ENCODE data around the gene PHKB. TPM values are rescaled to one million over a fixed set of nuclear protein-coding genes. Genes with fewer than 3 reads are reported as not detected.
A peak's percentile ranks its signal among the peaks of the same experiment; 100 is the strongest.
"Not testable (repeated sequence)": the region's sequence is repeated elsewhere in the genome, so short reads cannot be mapped to it uniquely, and the experiment has no call there.

PHKB gene
- total RNA-seq, 2 donors from 2014 or later = 28.5 to 39.5 TPM

- Mint-ChIP-seq H3K27me3 (ENCODE audit: low read depth) (no peaks in the 10 kb centered on the region), H3K4me1 (ENCODE audit: low read depth) (peaks cover 49% of the 10 kb centered on the region), H3K36me3 (ENCODE audit: insufficient read depth in 2 of 2) (peaks cover 6 to 19% of the 10 kb centered on the region in 2 donors), H3K27ac (peak overlapping the region; percentile 92), H3K4me3 (peak overlapping the region; percentile 91 to 95), H3K9me3 (no peaks in the 10 kb centered on the region)
- no peak for ATAC-seq (replicated peaks in 1 of 2)
- DNase-seq = no peak
These were observed 1.5 kb upstream of the PHKB start for GRCh38 chr16:47459603-47460002.

- H3K27ac Mint-ChIP-seq = peak overlapping the region; percentile 92
- ATAC-seq (replicated peaks in 1 of 2) (no peak), DNase-seq (no peak)
- H3K4me3 Mint-ChIP-seq = peak overlapping the region; percentile 91 to 95
- peaks cover 6 to 16% of the 10 kb centered on the region in 2 donors for H3K36me3 Mint-ChIP-seq (ENCODE audit: insufficient read depth in 2 of 2)
- H3K4me1 Mint-ChIP-seq (ENCODE audit: low read depth) = peaks cover 56% of the 10 kb centered on the region
- H3K27me3 Mint-ChIP-seq (ENCODE audit: low read depth) = no peaks in the 10 kb centered on the region
- no peaks in the 10 kb centered on the region for H3K9me3 Mint-ChIP-seq
These were observed 796 bp upstream of the PHKB start for GRCh38 chr16:47460359-47460710.

- peaks cover 65% of the 10 kb centered on the region for H3K4me1 Mint-ChIP-seq (ENCODE audit: low read depth)
These were observed 601 bp downstream of the PHKB start for GRCh38 chr16:47461598-47462266.

GRCh38 chr16:47463771-47464624 lies 2.9 kb downstream of the PHKB start:
- no peak for DNase-seq
- Mint-ChIP-seq H3K27me3 (ENCODE audit: low read depth) (no peaks in the 10 kb centered on the region), H3K4me3 (peak overlapping the region in 1 of 2 donors; percentile 10), H3K27ac (no peak overlapping the region), H3K9me3 (no peaks in the 10 kb centered on the region), H3K4me1 (ENCODE audit: low read depth) (peaks cover 54% of the 10 kb centered on the region), H3K36me3 (ENCODE audit: insufficient read depth in 2 of 2) (peaks cover 5 to 10% of the 10 kb centered on the region in 2 donors)
- ATAC-seq (replicated peaks in 1 of 2) = no peak

More at GRCh38 chr16:47461598-47462266, 601 bp downstream of the PHKB start:
- ATAC-seq (replicated peaks in 1 of 2) = peak; percentile 3 to 5
- H3K36me3 Mint-ChIP-seq (ENCODE audit: insufficient read depth in 2 of 2) = peaks cover 5 to 13% of the 10 kb centered on the region in 2 donors
- H3K4me3 Mint-ChIP-seq = peak overlapping the region; percentile 91 to 95
- peak overlapping the region; percentile 99 for H3K27ac Mint-ChIP-seq
- DNase-seq = peak; percentile 2 to 11
- H3K9me3 Mint-ChIP-seq = no peaks in the 10 kb centered on the region
- H3K27me3 Mint-ChIP-seq (ENCODE audit: low read depth) = no peaks in the 10 kb centered on the region

GRCh38 chr16:47465919-47466630 lies 4.9 kb downstream of the PHKB start:
- Mint-ChIP-seq H3K27ac (no peak overlapping the region), H3K27me3 (ENCODE audit: low read depth) (no peaks in the 10 kb centered on the region), H3K4me1 (ENCODE audit: low read depth) (peaks cover 41% of the 10 kb centered on the region), H3K9me3 (no peaks in the 10 kb centered on the region), H3K36me3 (ENCODE audit: insufficient read depth in 2 of 2) (peaks cover 0 to 4% of the 10 kb centered on the region in 2 donors), H3K4me3 (no peak overlapping the region)
- DNase-seq = no peak
- ATAC-seq (replicated peaks in 1 of 2) = no peak

DNA sequence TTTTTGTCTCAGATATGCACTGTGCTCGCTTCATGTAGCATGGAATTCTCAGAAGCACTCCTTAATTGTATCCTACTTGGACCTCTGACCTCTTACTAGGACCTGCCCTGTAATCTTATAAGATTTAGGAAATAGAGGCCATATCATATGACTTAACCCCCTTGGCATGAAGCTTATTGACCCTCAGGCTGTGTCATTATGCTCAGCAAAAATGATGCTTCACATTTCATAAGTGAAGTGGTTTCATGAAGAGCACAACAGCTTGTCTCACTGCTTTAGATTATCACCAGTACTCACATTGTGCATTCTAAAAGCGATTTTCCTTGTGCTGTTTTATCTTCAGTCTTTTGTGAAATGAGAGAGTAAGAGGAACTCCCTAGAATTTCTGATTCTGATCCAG lies 6.4 kb downstream of the PHKB start:
- Mint-ChIP-seq H3K36me3 (ENCODE audit: insufficient read depth in 2 of 2) (no peaks in the 10 kb centered on the region), H3K27me3 (ENCODE audit: low read depth) (no peaks in the 10 kb centered on the region), H3K27ac (no peak overlapping the region), H3K9me3 (no peaks in the 10 kb centered on the region), H3K4me3 (no peak overlapping the region), H3K4me1 (ENCODE audit: low read depth) (peaks cover 33% of the 10 kb centered on the region)
- ATAC-seq (replicated peaks in 1 of 2) = no peak
- DNase-seq = no peak

GRCh38 chr16:47468070-47468689 lies 7.0 kb downstream of the PHKB start:
- H3K27ac Mint-ChIP-seq; H3K4me3 Mint-ChIP-seq; H3K36me3 Mint-ChIP-seq (ENCODE audit: insufficient read depth in 2 of 2); DNase-seq; ATAC-seq (replicated peaks in 1 of 2); H3K27me3 Mint-ChIP-seq (ENCODE audit: low read depth); H3K9me3 Mint-ChIP-seq: not testable (repeated sequence)
- peaks cover 26% of the 10 kb centered on the region for H3K4me1 Mint-ChIP-seq (ENCODE audit: low read depth)

DNA sequence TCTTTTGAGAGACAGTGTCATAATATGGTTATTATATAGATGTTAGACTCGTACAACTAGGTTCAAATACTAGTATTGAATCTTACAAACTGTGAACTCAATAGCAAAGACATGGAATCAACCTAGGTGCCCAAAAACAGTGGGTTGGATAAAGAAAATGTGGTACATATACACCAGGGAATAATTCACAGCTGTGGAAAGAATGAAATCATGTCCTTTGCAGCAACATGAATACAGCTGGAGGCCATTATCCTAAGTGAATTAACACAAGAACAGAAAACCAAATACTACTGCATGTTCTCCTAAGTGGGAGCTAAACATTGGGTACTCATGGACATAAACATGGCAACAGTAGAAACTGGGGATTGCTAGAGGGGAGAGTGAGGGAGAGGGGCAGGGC lies 8.1 kb downstream of the PHKB start:
- H3K36me3 Mint-ChIP-seq (ENCODE audit: insufficient read depth in 2 of 2) = no peaks in the 10 kb centered on the region
- H3K9me3 Mint-ChIP-seq = no peaks in the 10 kb centered on the region
- no peak overlapping the region for H3K4me3 Mint-ChIP-seq
- ATAC-seq (replicated peaks in 1 of 2) (no peak), DNase-seq (no peak)
- no peaks in the 10 kb centered on the region for H3K27me3 Mint-ChIP-seq (ENCODE audit: low read depth)
- no peak overlapping the region for H3K27ac Mint-ChIP-seq
- H3K4me1 Mint-ChIP-seq (ENCODE audit: low read depth) = peaks cover 16% of the 10 kb centered on the region

DNA sequence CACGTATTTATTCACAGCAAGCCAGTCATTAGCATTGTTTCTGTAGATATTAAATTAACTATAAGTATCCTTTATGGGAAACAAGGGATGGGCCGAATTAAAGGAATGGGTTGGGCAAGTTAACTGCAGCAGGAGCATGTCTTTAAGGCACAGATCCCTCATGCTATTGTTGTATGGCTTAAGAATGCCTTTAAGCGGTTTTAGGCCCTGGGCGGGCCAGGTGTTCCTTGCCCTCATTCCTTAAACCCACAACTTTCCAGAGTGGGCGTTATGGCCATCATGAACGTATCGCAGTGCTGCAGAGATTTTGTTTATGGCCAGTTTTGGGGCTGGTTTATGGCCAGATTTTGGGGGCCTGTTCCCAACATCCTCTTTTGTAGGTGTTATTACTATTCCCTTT lies 9.1 kb downstream of the PHKB start:
- Mint-ChIP-seq H3K36me3 (ENCODE audit: insufficient read depth in 2 of 2) (no peaks in the 10 kb centered on the region), H3K9me3 (no peaks in the 10 kb centered on the region), H3K4me3 (no peak overlapping the region), H3K4me1 (ENCODE audit: low read depth) (peaks cover 10% of the 10 kb centered on the region), H3K27me3 (ENCODE audit: low read depth) (no peaks in the 10 kb centered on the region), H3K27ac (no peak overlapping the region)
- ATAC-seq (replicated peaks in 1 of 2) (no peak), DNase-seq (no peak)

GRCh38 chr16:47470810-47471209 lies 9.7 kb downstream of the PHKB start:
- H3K36me3 Mint-ChIP-seq (ENCODE audit: insufficient read depth in 2 of 2) = no peaks in the 10 kb centered on the region
- peaks cover 4% of the 10 kb centered on the region for H3K4me1 Mint-ChIP-seq (ENCODE audit: low read depth)

DNA sequence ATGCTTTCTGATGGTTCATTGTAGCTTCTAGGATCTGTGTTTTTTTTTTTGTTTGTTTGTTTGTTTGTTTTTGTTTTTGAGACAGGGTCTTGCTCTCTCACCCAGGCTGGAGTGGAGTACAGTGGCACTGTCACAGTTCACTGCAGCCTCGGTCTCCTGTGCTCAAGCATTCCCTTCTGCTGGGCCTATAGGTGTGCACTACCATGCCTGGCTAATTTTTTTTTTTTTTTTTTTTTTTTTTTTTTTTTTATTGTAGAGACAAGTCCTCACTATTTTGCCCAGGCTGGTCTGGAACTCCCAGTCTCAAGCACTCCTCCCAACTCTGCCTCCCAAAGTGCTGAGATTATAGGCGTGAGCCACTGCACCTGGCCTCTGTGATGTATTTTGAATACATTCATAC lies 11.9 kb downstream of the PHKB start:
- not testable (repeated sequence) for H3K27ac Mint-ChIP-seq; H3K36me3 Mint-ChIP-seq (ENCODE audit: insufficient read depth in 2 of 2); ATAC-seq (replicated peaks in 1 of 2); H3K27me3 Mint-ChIP-seq (ENCODE audit: low read depth); DNase-seq; H3K4me1 Mint-ChIP-seq (ENCODE audit: low read depth); H3K4me3 Mint-ChIP-seq; H3K9me3 Mint-ChIP-seq

More at GRCh38 chr16:47470810-47471209, 9.7 kb downstream of the PHKB start:
- Mint-ChIP-seq H3K4me3 (no peak overlapping the region), H3K27ac (no peak overlapping the region), H3K27me3 (ENCODE audit: low read depth) (no peaks in the 10 kb centered on the region), H3K9me3 (no peaks in the 10 kb centered on the region)
- no peak for ATAC-seq (replicated peaks in 1 of 2)
- no peak for DNase-seq

GRCh38 chr16:47473792-47474191 lies 12.7 kb downstream of the PHKB start:
- Mint-ChIP-seq H3K27me3 (ENCODE audit: low read depth) (no peaks in the 10 kb centered on the region), H3K9me3 (no peaks in the 10 kb centered on the region), H3K27ac (no peak overlapping the region), H3K4me3 (no peak overlapping the region), H3K36me3 (ENCODE audit: insufficient read depth in 2 of 2) (no peaks in the 10 kb centered on the region), H3K4me1 (ENCODE audit: low read depth) (peaks cover under 1% of the 10 kb centered on the region)
- ATAC-seq (replicated peaks in 1 of 2) = no peak
- no peak for DNase-seq

DNA sequence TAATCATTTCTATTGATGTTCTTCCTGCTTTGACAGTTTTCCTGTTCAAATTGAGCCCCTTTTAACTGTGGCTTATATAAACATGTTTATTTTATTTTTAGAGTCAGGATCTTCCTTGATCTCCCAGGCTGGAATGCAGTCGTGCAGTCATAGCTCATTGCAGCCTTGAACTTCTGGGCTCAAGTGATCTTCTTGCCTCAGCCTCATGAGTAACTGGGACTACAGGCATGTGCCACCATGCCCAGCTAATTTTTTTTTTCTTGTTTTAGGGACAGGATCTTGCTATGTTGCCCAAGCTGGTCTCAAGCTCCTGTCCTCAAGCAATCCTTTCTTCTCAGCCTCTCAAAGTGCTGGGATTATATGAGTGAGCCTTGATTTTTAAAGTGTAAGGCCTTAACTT lies 14.7 kb downstream of the PHKB start:
- H3K36me3 Mint-ChIP-seq (ENCODE audit: insufficient read depth in 2 of 2) = no peaks in the 10 kb centered on the region
- H3K27me3 Mint-ChIP-seq (ENCODE audit: low read depth) = no peaks in the 10 kb centered on the region
- H3K4me1 Mint-ChIP-seq (ENCODE audit: low read depth) = peaks cover 17% of the 10 kb centered on the region
- H3K4me3 Mint-ChIP-seq = no peak overlapping the region
- H3K9me3 Mint-ChIP-seq = no peaks in the 10 kb centered on the region
- DNase-seq (no peak), ATAC-seq (replicated peaks in 1 of 2) (no peak)
- no peak overlapping the region for H3K27ac Mint-ChIP-seq

Data from activated T-cell treated with anti-CD3 and anti-CD28 coated beads, Interleukin-2, amount 50 U/mL, for 72 hours (primary cell).